Stimulated activated CD8-positive, alpha-beta memory T cell treated with anti-CD3 and anti-CD28 coated beads, Interleukin-2, amount 100 ng/mL, for 1 hour (primary cell): Measurements from ENCODE around the gene LAMB4.

Source experiments
- DNase-seq, 2 donors: peaks; one replicate each; pipeline ENCODE4 v3.0.0-alpha.2; 2020; ENCODE audit warnings: low read depth in 2 of 2

The LAMB4 gene

GRCh38 chr7:108142180-108142579, 12.0 kb upstream of the LAMB4 start:
- no peak for DNase-seq

DNA sequence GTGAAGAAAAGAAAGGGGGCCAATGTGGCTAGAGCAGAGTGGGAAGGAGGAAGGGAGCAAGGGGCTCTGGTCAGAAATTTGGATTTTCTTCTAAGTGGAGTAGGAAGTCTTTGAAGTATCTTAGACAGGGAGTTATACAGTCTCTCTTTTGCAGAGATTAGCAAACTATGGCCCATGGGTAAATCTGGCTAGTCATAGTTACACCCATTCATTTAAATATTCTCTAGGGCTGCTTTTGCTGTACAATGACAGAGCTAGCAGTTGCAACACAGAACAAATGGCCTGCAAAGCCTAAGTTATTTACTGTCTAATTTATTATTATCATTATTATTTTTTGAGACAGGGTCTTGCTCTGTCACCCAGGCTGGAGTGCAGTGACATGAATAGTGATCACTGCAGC, 10.5 kb upstream of the LAMB4 start:
- no peak for DNase-seq

- DNase-seq = no peak
These were observed 8.8 kb upstream of the LAMB4 start for GRCh38 chr7:108138911-108139310.

DNA sequence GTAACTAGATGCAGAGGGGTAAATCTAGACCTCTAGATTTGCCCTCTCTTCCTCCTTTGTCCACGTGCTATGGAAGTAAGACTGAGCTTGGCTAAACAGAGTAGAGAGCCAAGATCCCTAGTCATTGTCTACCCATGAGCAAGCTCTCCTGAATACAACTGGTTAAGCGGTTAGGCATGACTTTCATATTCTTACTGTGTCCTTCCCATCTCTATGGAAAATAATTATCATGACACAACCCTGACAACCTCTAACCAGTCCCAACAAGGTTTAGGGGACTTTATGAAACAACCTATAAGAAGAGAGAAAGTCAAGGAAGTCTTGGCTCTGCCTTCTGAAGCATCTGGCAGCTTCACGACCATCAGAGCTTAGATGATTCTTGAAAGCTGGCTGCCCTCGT, 7.8 kb upstream of the LAMB4 start:
- no peak for DNase-seq

GRCh38 chr7:108137040-108137439, 6.9 kb upstream of the LAMB4 start:
- no peak for DNase-seq

GRCh38 chr7:108136191-108136688, 6.1 kb upstream of the LAMB4 start:
- DNase-seq = no peak

- no peak for DNase-seq
These were observed 5.5 kb upstream of the LAMB4 start for GRCh38 chr7:108135446-108136190.

DNA sequence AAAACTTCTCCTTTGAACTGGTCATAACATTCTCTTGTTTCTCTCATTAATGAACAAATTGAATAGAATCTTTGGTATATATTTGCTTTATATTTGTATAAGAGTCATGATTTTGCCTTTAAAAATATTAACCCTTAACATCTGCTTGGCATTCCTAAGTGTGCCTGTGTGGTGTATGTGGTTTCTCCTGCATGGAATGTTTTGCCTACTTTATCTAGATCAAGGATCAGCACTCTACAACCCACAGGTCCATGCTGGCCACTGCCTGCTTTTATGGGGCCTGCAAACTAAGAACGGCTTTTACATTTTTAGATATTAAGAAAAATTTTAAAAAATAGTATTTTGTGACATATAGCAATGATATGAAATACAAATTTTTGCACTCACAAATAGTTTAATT, 4.3 kb upstream of the LAMB4 start:
- no peak for DNase-seq

GRCh38 chr7:108132551-108133265, 2.5 kb upstream of the LAMB4 start:
- DNase-seq = no peak

- no peak for DNase-seq
These were observed 869 bp downstream of the LAMB4 start for GRCh38 chr7:108129018-108129965.

GRCh38 chr7:108128514-108128913, 1.6 kb downstream of the LAMB4 start:
- DNase-seq = no peak

GRCh38 chr7:108127461-108127860, 2.7 kb downstream of the LAMB4 start:
- no peak for DNase-seq

DNA sequence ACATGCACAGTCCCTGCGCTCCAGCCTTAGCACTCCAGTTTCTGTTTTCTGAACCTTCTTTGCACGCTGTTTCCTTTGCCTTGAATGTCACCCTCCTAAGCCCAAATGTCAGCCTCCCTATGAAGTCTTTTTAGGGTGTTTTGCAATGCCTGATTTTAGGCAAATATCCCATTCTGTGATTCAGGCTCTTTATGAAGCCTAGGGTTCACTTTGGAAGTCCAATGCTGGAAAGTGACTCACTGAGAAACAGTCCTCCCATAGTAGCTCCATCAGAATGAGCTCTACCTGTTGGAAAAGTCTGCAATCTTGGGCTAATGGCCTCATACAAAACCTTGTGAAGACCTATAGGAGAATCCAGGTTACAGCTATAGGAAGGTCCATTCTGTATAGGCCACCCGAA, 5.3 kb downstream of the LAMB4 start:
- DNase-seq = no peak

- DNase-seq = no peak
These were observed 8.0 kb downstream of the LAMB4 start for GRCh38 chr7:108122181-108122580.

GRCh38 chr7:108120933-108121332, 9.2 kb downstream of the LAMB4 start:
- DNase-seq = no peak

DNA sequence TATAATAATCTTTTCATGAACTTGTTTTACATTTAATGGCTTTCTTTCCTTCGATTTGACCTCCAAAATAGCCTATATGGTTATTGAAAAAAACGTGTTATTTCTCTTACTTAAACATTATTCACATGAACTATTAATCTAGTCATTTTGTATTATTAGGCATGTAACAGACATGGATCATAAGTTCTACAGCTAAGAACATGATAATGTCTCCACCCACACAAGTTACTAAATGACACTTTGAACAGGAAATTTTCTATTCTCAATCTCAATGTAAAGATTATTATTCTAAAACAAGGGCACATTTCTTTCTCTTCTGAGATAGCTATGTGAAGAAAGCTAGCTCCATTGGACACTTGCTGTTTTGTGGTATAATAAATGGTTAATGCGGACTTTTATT, 10.0 kb downstream of the LAMB4 start:
- DNase-seq = no peak

- DNase-seq = no peak
These were observed 11.2 kb downstream of the LAMB4 start for GRCh38 chr7:108118959-108119358.

- no peak for DNase-seq
These were observed 15.9 kb downstream of the LAMB4 start for GRCh38 chr7:108114117-108114841.

DNA sequence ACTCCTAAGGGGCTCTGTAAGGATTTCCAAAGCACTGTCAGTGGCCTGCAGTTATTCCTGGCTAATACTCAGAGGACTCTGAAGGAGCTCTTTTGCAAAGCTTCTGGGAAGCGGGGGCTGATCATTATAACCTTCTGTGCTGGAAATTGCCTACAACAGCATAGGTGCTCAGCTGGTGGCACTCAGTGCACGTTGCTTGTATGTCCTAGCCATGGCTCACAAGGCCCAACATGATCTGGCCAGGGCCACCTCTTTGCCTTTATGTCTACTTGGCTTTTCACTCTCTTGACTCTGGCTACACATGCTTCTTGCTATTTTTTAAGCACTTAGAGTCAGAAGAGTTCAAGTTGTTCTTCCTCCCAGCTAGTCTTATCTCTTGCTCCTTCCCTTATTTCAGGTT, 17.5 kb downstream of the LAMB4 start:
- DNase-seq = no peak

GRCh38 chr7:108109221-108109908, 20.8 kb downstream of the LAMB4 start:
- no peak for DNase-seq

DNA sequence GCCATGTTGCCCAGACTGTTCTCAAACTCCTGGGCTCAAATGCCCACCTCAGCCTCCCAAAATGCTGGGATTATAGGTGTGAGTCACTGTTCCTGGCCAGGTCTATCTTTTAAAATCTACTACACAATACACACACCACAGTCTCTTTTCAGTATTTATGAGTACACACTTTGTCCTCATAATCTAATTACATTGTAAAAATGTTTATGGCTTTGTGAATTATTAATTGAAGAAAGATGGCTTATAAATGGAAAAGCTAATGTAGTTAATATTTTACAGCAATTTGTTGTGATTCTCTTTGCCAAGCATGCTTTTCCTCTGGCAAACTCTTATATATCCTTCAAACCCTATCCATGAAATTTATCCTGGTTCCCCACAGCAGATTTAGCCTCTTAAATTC, 22.0 kb downstream of the LAMB4 start:
- DNase-seq = no peak
